Lung (tissue), 12 donors: ENCODE data around the gene NLRX1. TPM values are rescaled to one million over a fixed set of nuclear protein-coding genes. Genes with fewer than 3 reads are reported as not detected.

Experiments
- ATAC-seq: fragments of 200-7000 bp; cut with Tn5 transposase; one replicate; pipeline ENCODE4 v1.9.1; 2020; ENCODE audit warnings: moderate number of reproducible peaks; ENCODE audit not compliant: insufficient read depth, low FRiP score
- DNase-seq, 3 donors: peaks; one replicate each; pipeline ENCODE4 v3.0.0-alpha.2; 2013 to 2017
- H3K27ac ChIP-seq, 2 donors: one replicate each; pipeline ENCODE4 v1.5.1; 2013; ENCODE audit warnings: mild to moderate bottlenecking in 2 of 2, moderate library complexity in 2 of 2, control low read depth in 1 of 2, inconsistent platforms in 1 of 2, low read depth in 1 of 2, low read length in 1 of 2
- H3K27me3 ChIP-seq, 3 donors: one replicate each; pipeline ENCODE4 v1.5.1; 2013; ENCODE audit warnings: low read length in 2 of 3; ENCODE audit not compliant: control insufficient read depth in 3 of 3, insufficient read depth in 3 of 3
- H3K36me3 ChIP-seq, 4 donors: one replicate each; pipeline ENCODE4 v1.5.1; 2013; ENCODE audit warnings: low read length in 4 of 4, mild to moderate bottlenecking in 1 of 4, moderate library complexity in 1 of 4; ENCODE audit not compliant: control insufficient read depth in 4 of 4, insufficient read depth in 4 of 4
- H3K4me1 ChIP-seq, 5 donors: one replicate each; pipeline ENCODE4 v1.5.1; 2013; ENCODE audit warnings: low read length in 5 of 5, mild to moderate bottlenecking in 2 of 5, moderate library complexity in 1 of 5; ENCODE audit not compliant: control insufficient read depth in 5 of 5, insufficient read depth in 5 of 5
- H3K4me3 ChIP-seq: one replicate; pipeline ENCODE4 v1.5.1; 2013; ENCODE audit warnings: mild to moderate bottlenecking, control low read depth, moderate library complexity
- H3K9ac ChIP-seq, 2 donors: one replicate each; pipeline ENCODE4 v1.5.1; 2013; ENCODE audit warnings: low read length in 2 of 2, control low read depth in 1 of 2; ENCODE audit not compliant: insufficient read depth in 1 of 2
- H3K9me3 ChIP-seq, 4 donors: one replicate each; pipeline ENCODE4 v1.5.1; 2013; ENCODE audit warnings: low read length in 3 of 4, mild to moderate bottlenecking in 1 of 4, moderate library complexity in 1 of 4; ENCODE audit not compliant: control insufficient read depth in 4 of 4, insufficient read depth in 3 of 4
- WGBS, 2 donors: extraction: QIAGEN DNeasy Blood & Tissue Kit; methylation state at CpG; one replicate each; pipeline ENCODE4 v1.1.7; 2013; 5-methylcytosine and 5-hydroxymethylcytosine counted together
- polyA plus RNA-seq, 2 donors: library from polyadenylated mRNA; stranded (reverse); fragments of 200-250 nt; gene quantifications; one replicate each; pipeline ENCODE4 v1.2.1, GENCODE V29; 2013
- total RNA-seq, 2 donors: library from RNA; depleted of rRNA in 1 of 2; stranded (reverse); fragments of >200 nt in 1 of 2; gene quantifications; one replicate each; pipeline ENCODE4 v1.2.1, GENCODE V29; 2014 to 2021
- TF ChIP-seq, protein P1 (sequence below): IDR thresholded peaks from 2 replicates; pipeline ENCODE4 v1.5.1; 2012; ENCODE audit warnings: mild to moderate bottlenecking; ENCODE audit errors: control extremely low read depth, extremely low read depth
- donor health status: control.
- donor health status: control.
- donor health status: Bipolar disorder and iron deficiency.
- donor health status: healthy.
- donor health status: DM: yes; HTN: yes; CAD: no.

Gene NLRX1
- total and polyA plus RNA-seq, 4 donors: 5.1 to 22.6 (median 11.6) TPM

DNA sequence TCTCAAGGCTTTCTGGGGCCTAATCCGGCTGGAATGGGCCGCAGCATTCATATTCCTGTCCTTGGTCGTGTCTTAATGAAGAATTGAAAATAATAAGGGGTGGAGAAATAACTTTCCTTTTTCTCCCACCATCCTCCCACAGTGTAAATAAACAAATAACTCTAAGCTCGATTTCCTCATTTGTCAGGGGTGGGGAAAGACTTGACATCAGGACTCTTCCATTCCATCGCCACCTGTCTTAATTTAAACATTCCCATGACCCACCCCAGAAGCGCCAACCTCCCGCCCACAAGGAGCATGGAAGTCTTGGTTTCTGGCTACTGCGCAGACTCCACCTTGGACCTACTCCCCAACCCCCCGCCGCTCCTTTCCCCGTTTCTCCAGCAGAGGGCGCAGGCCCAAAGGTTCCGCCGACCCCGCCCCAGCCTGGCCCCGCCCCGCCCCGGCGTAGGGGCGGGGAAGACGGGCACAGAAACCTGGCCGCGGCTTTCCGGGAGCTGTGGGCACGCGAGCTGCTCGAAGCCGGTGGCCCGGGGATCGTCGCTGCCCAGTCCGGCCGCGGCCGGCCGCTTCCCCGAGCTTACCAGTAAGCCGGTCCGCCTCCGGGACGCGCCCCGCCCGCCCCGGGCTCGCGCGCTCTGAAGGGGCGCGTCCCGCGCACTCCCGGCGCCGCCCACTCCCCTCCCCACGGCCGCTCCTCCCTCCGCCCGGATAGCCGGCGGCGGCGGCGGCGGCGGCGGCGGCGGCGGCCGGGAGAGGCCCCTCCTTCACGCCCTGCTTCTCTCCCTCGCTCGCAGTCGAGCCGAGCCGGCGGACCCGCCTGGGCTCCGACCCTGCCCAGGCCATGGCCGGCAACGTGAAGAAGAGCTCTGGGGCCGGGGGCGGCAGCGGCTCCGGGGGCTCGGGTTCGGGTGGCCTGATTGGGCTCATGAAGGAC, 37.3 kb downstream of the NLRX1 start, which contains the start of gene CBL:
CBL (plus strand) TSS at position 766 of the 937 bp plus-strand sequence; CDS start at position 845, 79 bp downstream.
- peak; percentile 97 for ATAC-seq
- H3K9ac ChIP-seq: peak within 1 kb of the TSS in 1 of 2 donors; percentile 70
- TF ChIP-seq, protein P1, sequence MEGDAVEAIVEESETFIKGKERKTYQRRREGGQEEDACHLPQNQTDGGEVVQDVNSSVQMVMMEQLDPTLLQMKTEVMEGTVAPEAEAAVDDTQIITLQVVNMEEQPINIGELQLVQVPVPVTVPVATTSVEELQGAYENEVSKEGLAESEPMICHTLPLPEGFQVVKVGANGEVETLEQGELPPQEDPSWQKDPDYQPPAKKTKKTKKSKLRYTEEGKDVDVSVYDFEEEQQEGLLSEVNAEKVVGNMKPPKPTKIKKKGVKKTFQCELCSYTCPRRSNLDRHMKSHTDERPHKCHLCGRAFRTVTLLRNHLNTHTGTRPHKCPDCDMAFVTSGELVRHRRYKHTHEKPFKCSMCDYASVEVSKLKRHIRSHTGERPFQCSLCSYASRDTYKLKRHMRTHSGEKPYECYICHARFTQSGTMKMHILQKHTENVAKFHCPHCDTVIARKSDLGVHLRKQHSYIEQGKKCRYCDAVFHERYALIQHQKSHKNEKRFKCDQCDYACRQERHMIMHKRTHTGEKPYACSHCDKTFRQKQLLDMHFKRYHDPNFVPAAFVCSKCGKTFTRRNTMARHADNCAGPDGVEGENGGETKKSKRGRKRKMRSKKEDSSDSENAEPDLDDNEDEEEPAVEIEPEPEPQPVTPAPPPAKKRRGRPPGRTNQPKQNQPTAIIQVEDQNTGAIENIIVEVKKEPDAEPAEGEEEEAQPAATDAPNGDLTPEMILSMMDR: peak; percentile 78
- H3K36me3 ChIP-seq: no peaks in the 10 kb centered on the region
- no peaks in the 10 kb centered on the region for H3K27me3 ChIP-seq
- 1% methylated on average over 58 to 88 of the region's 88 CpGs for WGBS, 2 donors
- peaks cover 0 to 16% (median 2%) of the 10 kb centered on the region in 5 donors for H3K4me1 ChIP-seq
- peak; percentile 96 to 97 (median 96) for DNase-seq
- H3K9me3 ChIP-seq: no peaks in the 10 kb centered on the region
- H3K4me3 ChIP-seq: peak within 1 kb of the TSS; percentile 84
- H3K27ac ChIP-seq: peak within 1 kb of the TSS; percentile 96

DNA sequence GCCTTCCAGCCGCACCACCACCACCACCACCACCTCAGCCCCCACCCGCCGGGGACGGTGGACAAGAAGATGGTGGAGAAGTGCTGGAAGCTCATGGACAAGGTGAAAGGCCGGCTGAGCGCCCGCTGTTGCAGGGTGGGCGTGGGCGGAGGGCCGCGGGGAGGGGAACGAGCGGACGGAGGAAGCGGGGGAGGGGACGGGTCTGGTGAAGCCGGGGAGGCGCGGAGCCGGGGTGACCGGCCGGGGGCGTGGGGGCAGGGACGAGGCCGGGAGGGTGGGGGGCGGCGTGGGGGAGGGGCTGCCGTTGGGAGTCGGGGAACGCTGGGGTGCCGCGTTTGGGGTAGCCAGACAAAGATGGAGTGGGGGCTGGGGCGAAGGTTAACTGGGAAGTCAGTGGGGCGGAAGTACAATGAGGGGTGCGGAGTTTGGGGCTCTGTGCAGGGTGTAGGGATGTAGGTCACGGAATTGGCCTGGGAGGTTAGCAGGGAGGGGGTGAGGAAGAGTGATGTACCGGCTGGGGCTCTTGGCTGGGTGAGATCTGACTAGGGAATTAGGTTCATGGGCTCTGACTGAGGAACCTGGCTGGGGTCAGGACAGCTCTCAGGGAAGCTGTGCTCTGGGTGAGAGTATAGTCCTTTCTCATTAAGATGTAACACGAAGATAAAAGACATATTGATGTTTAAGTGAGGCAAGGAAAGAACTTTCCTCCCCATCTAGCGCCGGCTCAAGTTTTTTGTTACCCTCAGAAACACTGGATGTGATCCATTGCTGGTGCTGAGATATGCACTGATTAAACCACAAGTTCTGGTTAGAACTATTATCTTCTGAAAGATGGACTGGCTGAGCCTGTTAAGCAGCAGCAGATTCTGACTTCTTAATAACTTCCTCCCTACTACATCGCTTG, 38.2 kb downstream of the NLRX1 start:
- peak overlapping the region; percentile 96 for H3K27ac ChIP-seq

DNA sequence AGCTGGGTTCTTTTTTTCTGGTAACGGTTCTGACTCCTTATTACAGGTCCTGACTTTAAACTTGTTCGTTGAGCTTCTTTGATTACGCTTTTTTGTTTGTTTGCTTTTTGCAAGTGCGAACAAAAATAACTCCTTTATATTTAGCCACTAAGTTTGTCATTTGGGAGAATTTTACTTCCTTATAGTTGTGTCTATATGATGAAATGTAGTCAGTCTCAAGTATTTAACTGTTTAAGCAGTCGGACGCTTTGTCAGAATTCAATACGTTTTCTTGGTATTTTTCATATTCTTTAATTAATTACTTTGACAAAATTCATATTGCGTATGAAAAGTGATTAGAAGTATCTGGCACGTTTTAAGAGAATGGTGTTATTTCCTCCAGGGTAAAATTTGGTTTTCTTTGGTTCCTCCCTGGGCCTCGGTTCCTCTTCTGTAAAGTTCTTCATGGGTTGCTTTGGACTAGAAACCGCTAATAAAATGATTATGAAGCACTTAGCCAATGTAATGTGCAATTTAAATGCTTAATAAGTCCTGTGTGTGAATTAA, 39.0 kb downstream of the NLRX1 start:
- H3K4me3 ChIP-seq: peak overlapping the region; percentile 20
- H3K4me1 ChIP-seq: peaks cover 0 to 16% (median 2%) of the 10 kb centered on the region in 5 donors
- no peaks in the 10 kb centered on the region for H3K27me3 ChIP-seq
- WGBS, 2 donors: 11 to 20% methylated on average over 11 of the region's 11 CpGs
- DNase-seq: no peak
- H3K9ac ChIP-seq: peak overlapping the region in 1 of 2 donors; percentile 70
- no peak overlapping the region for H3K27ac ChIP-seq
- H3K9me3 ChIP-seq: no peaks in the 10 kb centered on the region
- TF ChIP-seq, protein P1: no peak
- ATAC-seq: no peak
- no peaks in the 10 kb centered on the region for H3K36me3 ChIP-seq

More for the DNA sequence above, 38.2 kb downstream of the NLRX1 start:
- WGBS, 2 donors: 1 to 2% methylated on average over 40 to 41 of the region's 41 CpGs
- DNase-seq: peak; percentile 45 to 57 (median 53)
- H3K36me3 ChIP-seq: no peaks in the 10 kb centered on the region
- no peaks in the 10 kb centered on the region for H3K9me3 ChIP-seq
- no peaks in the 10 kb centered on the region for H3K27me3 ChIP-seq
- peak overlapping the region in 1 of 2 donors; percentile 70 for H3K9ac ChIP-seq
- TF ChIP-seq, protein P1: no peak
- peak overlapping the region; percentile 84 for H3K4me3 ChIP-seq
- ATAC-seq: peak; percentile 14
- peaks cover 0 to 16% (median 2%) of the 10 kb centered on the region in 5 donors for H3K4me1 ChIP-seq
